IMR-90 (cell line): ENCODE data around the gene GRIA4. TPM values are rescaled to one million over a fixed set of nuclear protein-coding genes. Genes with fewer than 3 reads are reported as not detected.

Experiments used
- ATAC-seq: fragments of 200-7000 bp; cut with Tn5 transposase; 2 replicates; pipeline ENCODE4 v1.9.1; 2020; ENCODE audit warnings: low read depth, mild to moderate bottlenecking, moderate library complexity
- BruUV-seq: library from RNA; stranded (reverse); fragments of 400-500 nt; replicated peaks from 2 replicates; lab custom pipeline; 2021; lab: Mats Ljungman, UMichigan
- CTCF ChIA-PET: fragments of 300-600 bp; formaldehyde crosslinking; extraction: SDS; loops from one replicate; lab custom pipeline; 2021; ENCODE audit warnings: antibody characterized with exemption; lab: Yijun Ruan, JAX
- POLR2A ChIA-PET: fragments of 300-600 bp; sonication (Branson Sonifier 250); formaldehyde crosslinking; loops from one replicate; lab custom pipeline; 2022; ENCODE audit warnings: antibody characterized with exemption; ENCODE audit not compliant: unreplicated experiment; lab: Charles Lee
- DNase-seq: peaks from one replicate; pipeline ENCODE4 v3.0.0; 2013
- H2AFZ ChIP-seq: replicated peaks from 2 replicates; pipeline ENCODE3; 2013; ENCODE audit warnings: low read length, mild to moderate bottlenecking; ENCODE audit not compliant: poor library complexity
- H2AK5ac ChIP-seq: 2 replicates; pipeline ENCODE4 v1.6.1; 2013; ENCODE audit warnings: low read depth, low read length, inconsistent platforms
- H2AK9ac ChIP-seq: replicated peaks from 2 replicates; pipeline ENCODE3; 2013; ENCODE audit warnings: mild to moderate bottlenecking, low read depth, low read length, moderate library complexity; ENCODE audit not compliant: poor library complexity
- H2BK120ac ChIP-seq: 2 replicates; pipeline ENCODE4 v1.6.1; 2013; ENCODE audit warnings: low read depth, low read length, inconsistent platforms
- H2BK15ac ChIP-seq: 3 replicates; pipeline ENCODE4 v1.6.1; 2013; ENCODE audit warnings: low read depth, low read length, inconsistent platforms
- H2BK20ac ChIP-seq: 2 replicates; pipeline ENCODE4 v1.6.1; 2013; ENCODE audit warnings: low read depth, mild to moderate bottlenecking, inconsistent platforms, low read length, moderate library complexity
- H2BK5ac ChIP-seq: 2 replicates; pipeline ENCODE4 v1.6.1; 2013; ENCODE audit warnings: mild to moderate bottlenecking, low read depth, low read length, inconsistent platforms; ENCODE audit not compliant: poor library complexity, severe bottlenecking
- H3K14ac ChIP-seq: replicated peaks from 2 replicates; pipeline ENCODE4 v1.6.1; 2013; ENCODE audit warnings: low read depth, low read length, inconsistent platforms
- H3K18ac ChIP-seq: 2 replicates; pipeline ENCODE4 v1.6.1; 2013; ENCODE audit warnings: low read depth, low read length, control low read depth
- H3K23ac ChIP-seq: 2 replicates; pipeline ENCODE4 v1.6.1; 2013; ENCODE audit warnings: low read depth, low read length, inconsistent platforms
- H3K27ac ChIP-seq: 2 replicates; pipeline ENCODE4 v1.5.1; 2013; ENCODE audit warnings: mild to moderate bottlenecking, control low read depth, low read length; ENCODE audit not compliant: insufficient read depth
- H3K27me3 ChIP-seq: 2 replicates; pipeline ENCODE4 v1.6.1; 2013; ENCODE audit warnings: low read length; ENCODE audit not compliant: control insufficient read depth, insufficient read depth
- H3K36me3 ChIP-seq: 2 replicates; pipeline ENCODE4 v1.6.1; 2013; ENCODE audit warnings: low read length, mixed read lengths; ENCODE audit not compliant: control insufficient read depth, insufficient read depth
- H3K4ac ChIP-seq: 2 replicates; pipeline ENCODE4 v1.6.1; 2013; ENCODE audit warnings: low read depth, low read length, inconsistent platforms
- H3K4me1 ChIP-seq: 2 replicates; pipeline ENCODE4 v1.6.1; 2013; ENCODE audit warnings: low read length, mixed read lengths; ENCODE audit not compliant: control insufficient read depth, insufficient read depth
- H3K4me2 ChIP-seq: 2 replicates; pipeline ENCODE4 v1.6.1; 2013; ENCODE audit warnings: low read depth, mild to moderate bottlenecking, control low read depth, low read length, moderate library complexity
- H3K4me3 ChIP-seq: 2 replicates; pipeline ENCODE4 v1.5.1; 2013; ENCODE audit warnings: low read depth, mild to moderate bottlenecking, control low read depth, low read length, moderate library complexity; ENCODE audit not compliant: insufficient read depth
- H3K56ac ChIP-seq: 2 replicates; pipeline ENCODE4 v1.6.1; 2013; ENCODE audit warnings: low read length, inconsistent platforms; ENCODE audit not compliant: insufficient read depth; ENCODE audit errors: extremely low read depth
- H3K79me1 ChIP-seq, 2 experiments: 2 replicates each; pipeline ENCODE4 v1.6.1; 2013; ENCODE audit warnings: low read length in 2 of 2, inconsistent platforms in 1 of 2, low read depth in 1 of 2
- H3K9ac ChIP-seq: 2 replicates; pipeline ENCODE4 v1.6.1; 2013; ENCODE audit warnings: low read depth, low read length, control low read depth
- H3K9me1 ChIP-seq: 2 replicates; pipeline ENCODE4 v1.6.1; 2013; ENCODE audit warnings: low read length, inconsistent platforms; ENCODE audit not compliant: insufficient read depth
- H3K9me3 ChIP-seq: 2 replicates; pipeline ENCODE4 v1.6.1; 2013; ENCODE audit warnings: low read length; ENCODE audit not compliant: control insufficient read depth, insufficient read depth
- H4K20me1 ChIP-seq: 2 replicates; pipeline ENCODE4 v1.6.1; 2013; ENCODE audit warnings: low read length, inconsistent platforms; ENCODE audit not compliant: insufficient read depth
- H4K5ac ChIP-seq: 2 replicates; pipeline ENCODE4 v1.6.1; 2013; ENCODE audit warnings: mild to moderate bottlenecking, low read depth, low read length, control low read depth
- H4K8ac ChIP-seq, 2 experiments: 2 replicates each; pipeline ENCODE4 v1.6.1; 2013; ENCODE audit warnings: low read depth in 2 of 2, low read length in 2 of 2, control low read depth in 1 of 2, inconsistent platforms in 1 of 2
- H4K91ac ChIP-seq: 2 replicates; pipeline ENCODE4 v1.6.1; 2013; ENCODE audit warnings: low read depth, low read length, inconsistent platforms; ENCODE audit not compliant: insufficient read depth
- MXI1 ChIP-seq: IDR thresholded peaks from 2 replicates; pipeline ENCODE4 v1.6.1; 2012; ENCODE audit warnings: low read depth, mild to moderate bottlenecking, low read length, moderate library complexity, borderline replicate concordance
- WGBS, 2 experiments: methylation state at CpG; one replicate each; pipeline versions ENCODE4 v1.1.5 to v1.1.7; 2013; ENCODE audit warnings: missing lambda C conversion rate in 2 of 2; ENCODE audit not compliant: insufficient read length in 1 of 2; ENCODE audit errors: extremely low coverage in 2 of 2; 5-methylcytosine and 5-hydroxymethylcytosine counted together
- dilution Hi-C: fragments of 300-500 bp; cut with HindIII; formaldehyde crosslinking; loops from one replicate; pipeline ENCODE4 v1.14.3; 2018; ENCODE audit warnings: low sequenced_read_pairs; ENCODE audit not compliant: unreplicated experiment
- in situ Hi-C: fragments of 300-500 bp; cut with MboI; formaldehyde crosslinking; loops from 3 replicates; pipeline ENCODE4 v1.14.3; 2019; ENCODE audit warnings: low sequenced_read_pairs, inconsistent platforms, mixed read lengths
- intact Hi-C: fragments of 100-400 bp; cut with micrococcal nuclease; formaldehyde crosslinking; loops from 2 replicates; pipeline ENCODE4 v1.10.0; 2022
- polyA plus RNA-seq, 3 experiments: library from polyadenylated mRNA; depleted of rRNA; stranded (reverse); fragments of >200 nt; gene quantifications; 2 replicates each; pipeline ENCODE4 v1.2.3, GENCODE V29; 2012; ENCODE audit warnings: low replicate concordance in 1 of 3
- total RNA-seq: library from RNA; depleted of rRNA; stranded (reverse); fragments of >200 nt; gene quantifications from 2 replicates; pipeline ENCODE4 v1.2.3, GENCODE V29; 2012

GRIA4 gene
- total and polyA plus RNA-seq, 2 of the 4 experiments (the other 2 are of a cell fraction): 0.36 to 1.0 TPM

- intact Hi-C loops: no loop called here
- H2BK120ac ChIP-seq: no peak overlapping the region
- H2AK9ac ChIP-seq: no peak overlapping the region
- in situ Hi-C loops: no loop called here
- no peaks in the 10 kb centered on the region for H3K9me1 ChIP-seq
- no peaks in the 10 kb centered on the region for H3K4me1 ChIP-seq
- H3K4me3 ChIP-seq: no peak overlapping the region
- H3K27me3 ChIP-seq: no peaks in the 10 kb centered on the region
- H2AK5ac ChIP-seq: no peak overlapping the region
- no peak overlapping the region for H3K27ac ChIP-seq
- no peak overlapping the region for H3K4ac ChIP-seq
- ChIA-PET POLR2A (no interaction called here), CTCF (no interaction called here)
- BruUV-seq: no TSS peak
- no CpG with 5 or more reads among the region's 2 CpGs for WGBS, 2 experiments
- no peak overlapping the region for H4K91ac ChIP-seq
- H3K14ac ChIP-seq: no peak overlapping the region
- H4K20me1 ChIP-seq: no peaks in the 10 kb centered on the region
- dilution Hi-C loops: no loop called here
- H2BK20ac ChIP-seq: no peak overlapping the region
- no peak overlapping the region for H2BK5ac ChIP-seq
- no peak overlapping the region for H3K4me2 ChIP-seq
- no peak overlapping the region for H3K23ac ChIP-seq
- no peak for ATAC-seq
- H4K5ac ChIP-seq: no peak overlapping the region
- H4K8ac ChIP-seq: no peak overlapping the region
- H3K18ac ChIP-seq: no peak overlapping the region
- no peak overlapping the region for H3K9ac ChIP-seq
- TF ChIP-seq MXI1: no peak
- H3K9me3 ChIP-seq: no peaks in the 10 kb centered on the region
- peaks cover 1% of the 10 kb centered on the region; the same call in 1 of the 2 replicates for H3K36me3 ChIP-seq
- DNase-seq: no peak
- H3K79me1 ChIP-seq: no peaks in the 10 kb centered on the region
- no peak overlapping the region for H2BK15ac ChIP-seq
- no peak overlapping the region for H3K56ac ChIP-seq
- no peak overlapping the region for H2AFZ ChIP-seq
Measured at GRCh38 chr11:105622016-105622415, 12.1 kb downstream of the GRIA4 start.
